Colonic mucosa (tissue), 4 donors: ENCODE results near the gene ARHGAP8. TPM values are rescaled to one million over a fixed set of nuclear protein-coding genes. Genes with fewer than 3 reads are reported as not detected.

Experiments
- DNase-seq: peaks from one replicate; pipeline ENCODE4 v3.0.0-alpha.2; 2020
- H3K27ac ChIP-seq: fragments of 200-600 bp; one replicate; pipeline ENCODE4 v1.8.0; 2021
- H3K27me3 ChIP-seq: fragments of 200-600 bp; one replicate; pipeline ENCODE4 v1.8.0; 2021
- H3K36me3 ChIP-seq: fragments of 200-600 bp; one replicate; pipeline ENCODE4 v1.8.0; 2021
- H3K4me1 ChIP-seq: fragments of 200-600 bp; one replicate; pipeline ENCODE4 v1.8.0; 2021; ENCODE audit warnings: mild to moderate bottlenecking
- H3K4me3 ChIP-seq: fragments of 200-600 bp; one replicate; pipeline ENCODE4 v1.8.0; 2021
- H3K9ac ChIP-seq, 2 donors: one replicate each; pipeline ENCODE4 v1.7.0; 2013; ENCODE audit warnings: control low read depth in 2 of 2, low read depth in 2 of 2, low read length in 2 of 2
- H3K9me3 ChIP-seq: fragments of 200-600 bp; one replicate; pipeline ENCODE4 v1.8.0; 2021
- CTCF ChIP-seq: fragments of 200-600 bp; IDR thresholded peaks from one replicate; pipeline ENCODE4 v1.8.0; 2022; ENCODE audit warnings: antibody characterized with exemption, mild to moderate bottlenecking
- intact Hi-C: fragments of 100-400 bp; cut with DNase I; formaldehyde crosslinking; loops from one replicate; pipeline ENCODE4 v1.14.1; 2022
- total RNA-seq, 2 donors: library from RNA; stranded (reverse); fragmentation: NEBNext Ultra II Directional in 1 of 2; extraction: Animal tissue kit (Norgen Biotek cat#: 25700) in 1 of 2; gene quantifications; one replicate each; pipeline ENCODE4 v1.2.1, GENCODE V29; 2021
- donor health status: healthy.
- donor health status: DM: no; HTN: no; CAD: no.
- donor health status: DM: no; HTN: no; CAD: no.

Gene ARHGAP8
- total RNA-seq, 2 donors from 2014 or later = 38.4 to 69.9 TPM

GRCh38 chr22:44827666-44828190, 75.4 kb downstream of the ARHGAP8 start:
- H3K27me3 ChIP-seq = no peaks in the 10 kb centered on the region
- DNase-seq = no peak
- H3K9ac ChIP-seq = no peak overlapping the region
- intact Hi-C loops = loop anchor here (10.0 kb wide), 1 partner anchor 277 kb away; no protein-coding TSS in a partner anchor
- no peaks in the 10 kb centered on the region for H3K9me3 ChIP-seq
- no peaks in the 10 kb centered on the region for H3K36me3 ChIP-seq
- H3K4me1 ChIP-seq = no peaks in the 10 kb centered on the region
- no peak overlapping the region for H3K27ac ChIP-seq
- no peak overlapping the region for H3K4me3 ChIP-seq
- no peak for TF ChIP-seq CTCF

GRCh38 chr22:44828193-44828592, 75.8 kb downstream of the ARHGAP8 start:
- Histone ChIP-seq H3K9ac (no peak overlapping the region), H3K27ac (no peak overlapping the region), H3K27me3 (no peaks in the 10 kb centered on the region), H3K9me3 (no peaks in the 10 kb centered on the region), H3K36me3 (no peaks in the 10 kb centered on the region), H3K4me3 (no peak overlapping the region), H3K4me1 (no peaks in the 10 kb centered on the region)
- intact Hi-C loops = loop anchor here (10.0 kb wide), 1 partner anchor 277 kb away; no protein-coding TSS in a partner anchor
- no peak for DNase-seq
- TF ChIP-seq CTCF = peak; percentile 37

GRCh38 chr22:44831885-44832284, 79.5 kb downstream of the ARHGAP8 start:
- no peaks in the 10 kb centered on the region for H3K36me3 ChIP-seq
- no peak overlapping the region for H3K9ac ChIP-seq
- no peak overlapping the region for H3K4me3 ChIP-seq
- TF ChIP-seq CTCF = no peak
- no peak overlapping the region for H3K27ac ChIP-seq
- no peaks in the 10 kb centered on the region for H3K4me1 ChIP-seq
- H3K27me3 ChIP-seq = no peaks in the 10 kb centered on the region
- no peak for DNase-seq
- intact Hi-C loops = no loop called here
- no peaks in the 10 kb centered on the region for H3K9me3 ChIP-seq

GRCh38 chr22:44834065-44834464, 81.7 kb downstream of the ARHGAP8 start:
- Histone ChIP-seq H3K36me3 (no peaks in the 10 kb centered on the region), H3K9ac (no peak overlapping the region), H3K4me3 (no peak overlapping the region), H3K9me3 (no peaks in the 10 kb centered on the region), H3K27ac (no peak overlapping the region), H3K27me3 (no peaks in the 10 kb centered on the region), H3K4me1 (no peaks in the 10 kb centered on the region)
- no peak for DNase-seq
- no peak for TF ChIP-seq CTCF
- intact Hi-C loops = no loop called here

GRCh38 chr22:44837481-44837880, 85.1 kb downstream of the ARHGAP8 start:
- no peaks in the 10 kb centered on the region for H3K9me3 ChIP-seq
- no peaks in the 10 kb centered on the region for H3K27me3 ChIP-seq
- H3K27ac ChIP-seq = no peak overlapping the region
- no peak for DNase-seq
- no peak for TF ChIP-seq CTCF
- no peaks in the 10 kb centered on the region for H3K4me1 ChIP-seq
- no peaks in the 10 kb centered on the region for H3K36me3 ChIP-seq
- no peak overlapping the region for H3K4me3 ChIP-seq
- no peak overlapping the region for H3K9ac ChIP-seq
- intact Hi-C loops = no loop called here
